Lung (tissue), 12 donors: ENCODE data around the gene PTDSS2. TPM values are rescaled to one million over a fixed set of nuclear protein-coding genes. Genes with fewer than 3 reads are reported as not detected.
"Not testable (repeated sequence)": the region's sequence is repeated elsewhere in the genome, so short reads cannot be mapped to it uniquely, and the experiment has no call there.

Source experiments
- ATAC-seq: fragments of 200-7000 bp; cut with Tn5 transposase; one replicate; pipeline ENCODE4 v1.9.1; 2020; ENCODE audit warnings: moderate number of reproducible peaks; ENCODE audit not compliant: insufficient read depth, low FRiP score
- DNase-seq, 3 donors: peaks; one replicate each; pipeline ENCODE4 v3.0.0-alpha.2; 2013 to 2017
- H3K27ac ChIP-seq, 2 donors: one replicate each; pipeline ENCODE4 v1.5.1; 2013; ENCODE audit warnings: mild to moderate bottlenecking in 2 of 2, moderate library complexity in 2 of 2, control low read depth in 1 of 2, inconsistent platforms in 1 of 2, low read depth in 1 of 2, low read length in 1 of 2
- H3K27me3 ChIP-seq, 3 donors: one replicate each; pipeline ENCODE4 v1.5.1; 2013; ENCODE audit warnings: low read length in 2 of 3; ENCODE audit not compliant: control insufficient read depth in 3 of 3, insufficient read depth in 3 of 3
- H3K36me3 ChIP-seq, 4 donors: one replicate each; pipeline ENCODE4 v1.5.1; 2013; ENCODE audit warnings: low read length in 4 of 4, mild to moderate bottlenecking in 1 of 4, moderate library complexity in 1 of 4; ENCODE audit not compliant: control insufficient read depth in 4 of 4, insufficient read depth in 4 of 4
- H3K4me1 ChIP-seq, 5 donors: one replicate each; pipeline ENCODE4 v1.5.1; 2013; ENCODE audit warnings: low read length in 5 of 5, mild to moderate bottlenecking in 2 of 5, moderate library complexity in 1 of 5; ENCODE audit not compliant: control insufficient read depth in 5 of 5, insufficient read depth in 5 of 5
- H3K4me3 ChIP-seq: one replicate; pipeline ENCODE4 v1.5.1; 2013; ENCODE audit warnings: mild to moderate bottlenecking, control low read depth, moderate library complexity
- H3K9ac ChIP-seq, 2 donors: one replicate each; pipeline ENCODE4 v1.5.1; 2013; ENCODE audit warnings: low read length in 2 of 2, control low read depth in 1 of 2; ENCODE audit not compliant: insufficient read depth in 1 of 2
- H3K9me3 ChIP-seq, 4 donors: one replicate each; pipeline ENCODE4 v1.5.1; 2013; ENCODE audit warnings: low read length in 3 of 4, mild to moderate bottlenecking in 1 of 4, moderate library complexity in 1 of 4; ENCODE audit not compliant: control insufficient read depth in 4 of 4, insufficient read depth in 3 of 4
- CTCF ChIP-seq: IDR thresholded peaks from 2 replicates; pipeline ENCODE4 v1.5.1; 2012; ENCODE audit warnings: mild to moderate bottlenecking; ENCODE audit errors: control extremely low read depth, extremely low read depth
- WGBS, 2 donors: extraction: QIAGEN DNeasy Blood & Tissue Kit; methylation state at CpG; one replicate each; pipeline ENCODE4 v1.1.7; 2013; 5-methylcytosine and 5-hydroxymethylcytosine counted together
- polyA plus RNA-seq, 2 donors: library from polyadenylated mRNA; stranded (reverse); fragments of 200-250 nt; gene quantifications; one replicate each; pipeline ENCODE4 v1.2.1, GENCODE V29; 2013
- total RNA-seq, 2 donors: library from RNA; depleted of rRNA in 1 of 2; stranded (reverse); fragments of >200 nt in 1 of 2; gene quantifications; one replicate each; pipeline ENCODE4 v1.2.1, GENCODE V29; 2014 to 2021
- donor health status: control.
- donor health status: control.
- donor health status: Bipolar disorder and iron deficiency.
- donor health status: healthy.
- donor health status: DM: yes; HTN: yes; CAD: no.

The PTDSS2 gene
- total and polyA plus RNA-seq, 4 donors, result 20.4 to 36.5 (median 28.1) TPM

GRCh38 chr11:465896-466530, 15.9 kb downstream of the PTDSS2 start:
- 55 to 60% methylated on average over 9 of the region's 9 CpGs for WGBS, 2 donors
- H3K27me3 ChIP-seq, result no peaks in the 10 kb centered on the region
- no peaks in the 10 kb centered on the region for H3K9me3 ChIP-seq
- ATAC-seq (no peak), DNase-seq (peak in 2 of 3 donors; percentile 12 to 41)
- H3K36me3 ChIP-seq, result peaks cover 0 to 7% (median under 1%) of the 10 kb centered on the region in 4 donors
- H3K9ac ChIP-seq, result no peak overlapping the region
- no peak overlapping the region for H3K4me3 ChIP-seq
- H3K4me1 ChIP-seq, result peaks cover 3 to 15% (median 8%) of the 10 kb centered on the region in 5 donors
- peak overlapping the region in 1 of 2 donors; percentile 53 for H3K27ac ChIP-seq
- TF ChIP-seq CTCF, result no peak

- no peaks in the 10 kb centered on the region for H3K9me3 ChIP-seq
- H3K27me3 ChIP-seq, result no peaks in the 10 kb centered on the region
- WGBS, 2 donors, result 68 to 85% methylated on average over 12 of the region's 12 CpGs
- no peak overlapping the region for H3K4me3 ChIP-seq
- TF ChIP-seq CTCF, result no peak
- DNase-seq (peak in 1 of 3 donors; percentile 3), ATAC-seq (no peak)
- H3K36me3 ChIP-seq, result peaks cover 0 to 3% (median under 1%) of the 10 kb centered on the region in 4 donors
- H3K27ac ChIP-seq, result peak overlapping the region; percentile 52 to 62
- H3K9ac ChIP-seq, result no peak overlapping the region
- H3K4me1 ChIP-seq, result peaks cover 3 to 15% (median 8%) of the 10 kb centered on the region in 5 donors
Observed at GRCh38 chr11:468036-468435, 18.0 kb downstream of the PTDSS2 start.

GRCh38 chr11:468493-468892, 18.4 kb downstream of the PTDSS2 start:
- TF ChIP-seq CTCF, result no peak
- DNase-seq (peak in 2 of 3 donors; percentile 26 to 35), ATAC-seq (no peak)
- no peaks in the 10 kb centered on the region for H3K9me3 ChIP-seq
- H3K36me3 ChIP-seq, result peaks cover 0 to 3% (median under 1%) of the 10 kb centered on the region in 4 donors
- peak overlapping the region; percentile 52 to 62 for H3K27ac ChIP-seq
- H3K4me1 ChIP-seq, result peaks cover 3 to 15% (median 8%) of the 10 kb centered on the region in 5 donors
- no peak overlapping the region for H3K9ac ChIP-seq
- WGBS, 2 donors, result 65 to 83% methylated on average over 6 of the region's 6 CpGs
- no peak overlapping the region for H3K4me3 ChIP-seq
- no peaks in the 10 kb centered on the region for H3K27me3 ChIP-seq

GRCh38 chr11:469026-469683, 19.1 kb downstream of the PTDSS2 start:
- not testable (repeated sequence) for DNase-seq, H3K4me3 ChIP-seq, H3K9me3 ChIP-seq, H3K27me3 ChIP-seq, H3K36me3 ChIP-seq, ATAC-seq
- Histone ChIP-seq H3K4me1 (peaks cover 3 to 15% (median 8%) of the 10 kb centered on the region in 5 donors), H3K27ac (peak overlapping the region; percentile 3 to 95), H3K9ac (peak overlapping the region; percentile 4 to 70)
- WGBS, 2 donors, result 33 to 63% methylated on average over 18 to 19 of the region's 19 CpGs
